SK-N-SH treated with all-trans-retinoic acid at 6 μM for 48 hours (cell line): Measurements from ENCODE around the gene SLC25A11.

Experiments used
- ATAC-seq: fragments of 200-7000 bp; cut with Tn5 transposase; 3 replicates; pipeline ENCODE4 v1.9.1; 2020; ENCODE audit warnings: mild to moderate bottlenecking, moderate library complexity
- ARNTL ChIP-seq: fragments of 450-650 bp; formaldehyde crosslinking; IDR thresholded peaks from 2 replicates; pipeline ENCODE4 v1.5.0; 2020; ENCODE audit warnings: low read depth, mild to moderate bottlenecking, moderate library complexity, borderline replicate concordance
- BACH2 ChIP-seq: fragments of 250-450 bp; sonication (Bioruptor Pico); IDR thresholded peaks from 2 replicates; pipeline ENCODE4 v1.9.0; 2021; ENCODE audit warnings: mild to moderate bottlenecking, borderline replicate concordance
- CSDC2 ChIP-seq: fragments of 250-450 bp; sonication (Bioruptor Pico); IDR thresholded peaks from 2 replicates; pipeline ENCODE4 v1.5.0; 2020; ENCODE audit warnings: mild to moderate bottlenecking, moderate library complexity
- GLIS3 ChIP-seq: fragments of 250-450 bp; sonication (Bioruptor Pico); IDR thresholded peaks from 2 replicates; pipeline ENCODE4 v1.5.0; 2020; ENCODE audit warnings: mild to moderate bottlenecking, moderate library complexity
- ISL1 ChIP-seq: fragments of 250-450 bp; sonication (Bioruptor Pico); IDR thresholded peaks from 2 replicates; pipeline ENCODE4 v2.1.2; 2022; ENCODE audit warnings: mild to moderate bottlenecking, moderate library complexity
- PPARA ChIP-seq: fragments of 250-450 bp; sonication (Bioruptor Pico); IDR thresholded peaks from 2 replicates; pipeline ENCODE4 v1.5.0; 2020; ENCODE audit warnings: mild to moderate bottlenecking, borderline replicate concordance
- RARB ChIP-seq: fragments of 250-450 bp; sonication (Bioruptor Pico); IDR thresholded peaks from 2 replicates; pipeline ENCODE4 v1.8.0; 2021; ENCODE audit warnings: mild to moderate bottlenecking, moderate library complexity
- SNAI2 ChIP-seq: fragments of 250-450 bp; sonication (Bioruptor Pico); IDR thresholded peaks from 2 replicates; pipeline ENCODE4 v1.5.0; 2020; ENCODE audit warnings: mild to moderate bottlenecking, moderate library complexity
- TCF4 ChIP-seq: fragments of 250-450 bp; sonication (Bioruptor Pico); IDR thresholded peaks from 2 replicates; pipeline ENCODE4 v1.8.0; 2021; ENCODE audit warnings: mild to moderate bottlenecking, moderate library complexity, borderline replicate concordance
- TOX ChIP-seq: fragments of 250-450 bp; sonication (Bioruptor Pico); IDR thresholded peaks from 2 replicates; pipeline ENCODE4 v1.8.0; 2021; ENCODE audit warnings: mild to moderate bottlenecking, moderate library complexity, borderline replicate concordance
- ZC3H10 ChIP-seq: fragments of 250-450 bp; sonication (Bioruptor Pico); IDR thresholded peaks from 2 replicates; pipeline ENCODE4 v1.5.1; 2021; ENCODE audit warnings: mild to moderate bottlenecking, moderate library complexity
- ZFP3 ChIP-seq: fragments of 250-450 bp; sonication (Bioruptor Pico); IDR thresholded peaks from 2 replicates; pipeline ENCODE4 v1.5.0; 2020; ENCODE audit warnings: mild to moderate bottlenecking, moderate library complexity
- ZFP30 ChIP-seq: fragments of 450-650 bp; formaldehyde crosslinking; IDR thresholded peaks from 2 replicates; pipeline ENCODE4 v1.5.0; 2022; ENCODE audit warnings: mild to moderate bottlenecking, moderate library complexity
- ZNF565 ChIP-seq: fragments of 450-650 bp; formaldehyde crosslinking; conservative IDR thresholded peaks from 2 replicates; pipeline ENCODE4 v1.5.0; 2020; ENCODE audit warnings: low read depth, mild to moderate bottlenecking, moderate library complexity
- ZNF8 ChIP-seq: fragments of 450-650 bp; formaldehyde crosslinking; IDR thresholded peaks from 2 replicates; pipeline ENCODE4 v1.5.0; 2020; ENCODE audit warnings: mild to moderate bottlenecking, moderate library complexity
- TF ChIP-seq, protein P1 (sequence below): fragments of 250-450 bp; sonication (Bioruptor Pico); IDR thresholded peaks from 2 replicates; pipeline ENCODE4 v1.8.0; 2021; ENCODE audit warnings: low read depth, mild to moderate bottlenecking, moderate library complexity, borderline replicate concordance
- TF ChIP-seq, protein P2 (sequence below): fragments of 250-450 bp; sonication (Bioruptor Pico); IDR thresholded peaks from 2 replicates; pipeline ENCODE4 v1.5.1; 2020; ENCODE audit warnings: low read depth, mild to moderate bottlenecking, moderate library complexity
- TF ChIP-seq, protein P3 (sequence below): fragments of 250-450 bp; sonication (Bioruptor Pico); IDR thresholded peaks from 2 replicates; pipeline ENCODE4 v1.8.0; 2020; ENCODE audit warnings: mild to moderate bottlenecking, moderate library complexity, borderline replicate concordance

SLC25A11 gene

DNA sequence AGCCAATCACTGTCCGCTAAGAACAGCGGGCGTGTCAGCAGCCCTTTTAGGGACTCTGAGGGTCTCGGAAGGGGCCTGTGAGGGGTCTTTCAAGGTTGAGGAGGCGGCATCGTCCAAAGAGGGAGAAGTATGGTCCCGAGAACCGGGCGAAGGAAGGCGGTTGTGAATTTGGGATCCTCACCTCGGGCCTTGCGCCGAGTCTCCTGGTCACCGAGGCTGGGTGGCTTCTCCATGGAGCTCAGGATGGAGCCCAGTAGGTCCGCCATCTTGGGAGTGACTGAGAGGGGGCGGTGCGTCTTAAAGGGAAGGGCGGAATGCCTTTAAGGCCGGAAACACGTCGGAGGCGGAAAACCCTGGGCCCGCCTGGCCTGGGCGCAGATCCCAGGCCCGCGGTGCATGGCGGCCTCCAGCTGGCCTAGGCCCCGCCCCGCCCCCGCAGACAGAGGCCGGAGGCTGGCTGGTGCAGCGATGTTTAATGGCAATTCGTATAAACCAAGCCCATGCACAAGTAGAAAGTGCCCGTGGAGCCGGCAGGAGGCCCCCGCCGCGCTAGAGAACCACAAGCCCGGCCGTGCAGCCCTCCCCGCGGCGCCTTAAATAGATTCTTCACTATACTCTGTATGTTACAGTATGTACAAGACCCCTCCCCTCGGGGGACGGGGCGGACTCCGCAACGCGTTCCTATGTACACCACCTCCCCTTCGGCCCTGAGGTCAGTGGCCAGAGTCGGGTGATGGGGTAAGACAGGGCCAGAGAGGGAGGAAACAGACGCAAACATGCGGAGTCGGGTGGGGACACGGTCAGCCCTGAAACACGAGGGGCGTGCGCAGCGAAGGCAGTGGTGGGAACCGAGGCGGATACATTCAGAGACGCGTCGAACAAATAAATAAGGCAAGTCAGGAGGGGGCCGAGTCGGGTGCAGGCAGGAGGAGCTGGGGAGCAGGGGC lies 28.0 kb upstream of the SLC25A11 start, which contains the start of gene SPAG7:
TSS of gene SPAG7 (minus strand) at position 279 of the 947 bp plus-strand sequence. CDS start at position 266, 13 bp downstream.
- no peak for TF ChIP-seq SNAI2 (CRISPR knock-in tag)
- TF ChIP-seq, protein P1, sequence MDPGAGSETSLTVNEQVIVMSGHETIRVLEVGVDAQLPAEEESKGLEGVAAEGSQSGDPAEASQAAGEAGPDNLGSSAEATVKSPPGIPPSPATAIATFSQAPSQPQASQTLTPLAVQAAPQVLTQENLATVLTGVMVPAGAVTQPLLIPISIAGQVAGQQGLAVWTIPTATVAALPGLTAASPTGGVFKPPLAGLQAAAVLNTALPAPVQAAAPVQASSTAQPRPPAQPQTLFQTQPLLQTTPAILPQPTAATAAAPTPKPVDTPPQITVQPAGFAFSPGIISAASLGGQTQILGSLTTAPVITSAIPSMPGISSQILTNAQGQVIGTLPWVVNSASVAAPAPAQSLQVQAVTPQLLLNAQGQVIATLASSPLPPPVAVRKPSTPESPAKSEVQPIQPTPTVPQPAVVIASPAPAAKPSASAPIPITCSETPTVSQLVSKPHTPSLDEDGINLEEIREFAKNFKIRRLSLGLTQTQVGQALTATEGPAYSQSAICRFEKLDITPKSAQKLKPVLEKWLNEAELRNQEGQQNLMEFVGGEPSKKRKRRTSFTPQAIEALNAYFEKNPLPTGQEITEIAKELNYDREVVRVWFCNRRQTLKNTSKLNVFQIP (CRISPR knock-in tag), result 0 out of 2 replicates have a peak, but pooled peaks have one; percentile 55
- no peak for TF ChIP-seq ZC3H10 (CRISPR knock-in tag)
- no peak for TF ChIP-seq ZFP3
- ATAC-seq, result peak; percentile 72

DNA sequence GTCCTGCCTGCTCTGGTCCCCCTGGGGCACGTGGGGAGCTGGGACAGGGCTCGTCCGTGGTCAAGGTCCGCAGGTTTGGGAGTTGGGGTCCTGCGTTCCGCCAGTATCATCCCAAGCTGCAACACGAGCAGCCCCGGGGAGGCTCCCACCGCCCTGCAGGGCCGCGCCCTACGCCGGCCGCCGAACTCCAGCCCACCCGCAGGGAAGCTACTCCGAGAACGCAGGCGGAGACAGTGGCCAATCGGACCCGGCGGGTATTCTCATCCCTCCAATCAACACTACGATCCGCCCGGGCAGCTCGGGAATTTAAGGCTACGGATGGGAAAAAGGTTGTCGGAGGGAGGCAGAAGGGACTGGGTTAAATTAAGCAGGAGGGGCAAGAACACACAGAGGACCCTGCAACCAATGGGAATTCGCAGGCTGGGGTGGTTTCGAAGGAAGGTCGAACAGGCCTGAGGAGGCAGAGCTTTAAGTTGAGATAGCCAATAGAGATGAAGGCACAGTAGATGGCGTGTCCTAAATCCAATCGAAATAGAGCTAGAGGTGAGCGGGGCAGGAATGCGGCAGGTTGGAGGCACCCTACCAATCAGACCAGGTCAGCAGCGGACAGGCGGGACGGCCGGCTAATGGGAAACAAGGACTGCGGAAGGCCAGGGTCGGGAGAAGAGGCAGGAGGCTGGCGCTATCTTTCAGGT lies 27.1 kb upstream of the SLC25A11 start:
- no peak for TF ChIP-seq SNAI2 (CRISPR knock-in tag)
- TF ChIP-seq ZFP3, result 0 out of 2 replicates have a peak, but pooled peaks have one; percentile 56
- peak; percentile 91 for ATAC-seq

DNA sequence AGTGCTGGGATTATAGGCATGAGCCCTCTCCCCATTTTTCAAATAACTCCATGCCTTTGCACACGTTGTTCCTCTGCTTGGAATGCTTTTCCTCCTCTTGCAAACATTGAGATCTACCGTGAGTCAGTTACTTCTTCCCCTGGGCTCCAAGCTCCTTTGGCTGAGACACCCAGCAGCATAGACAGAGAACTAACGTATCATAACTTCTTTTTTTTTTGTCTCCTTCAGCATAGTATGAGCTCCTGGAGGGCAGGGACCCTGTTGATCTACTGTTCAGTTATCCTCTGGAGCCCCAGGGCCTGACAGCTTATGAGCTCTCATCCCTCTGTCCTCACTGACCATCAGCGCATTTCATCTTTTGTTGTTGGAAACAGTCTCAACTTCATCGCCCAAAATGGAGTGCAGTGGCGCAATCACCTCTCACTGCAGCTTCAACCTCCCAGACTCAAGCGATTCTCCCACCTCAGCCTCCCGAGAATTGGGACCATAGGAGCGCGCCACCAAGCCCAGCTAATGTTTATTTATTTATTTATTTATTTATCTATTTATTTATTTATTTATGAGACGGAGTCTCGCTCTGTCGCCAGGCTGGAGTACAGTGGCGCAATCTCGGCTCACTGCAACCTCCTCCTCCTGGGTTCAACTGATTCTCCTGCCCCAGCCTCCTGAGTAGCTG lies 25.6 kb upstream of the SLC25A11 start:
- TF ChIP-seq ARNTL (CRISPR knock-in tag), result no peak
- no peak for TF ChIP-seq RARB (CRISPR knock-in tag)
- no peak for TF ChIP-seq GLIS3 (CRISPR knock-in tag)
- TF ChIP-seq ZFP30, result no peak
- TF ChIP-seq BACH2 (CRISPR knock-in tag), result no peak
- TF ChIP-seq ZNF8 (CRISPR knock-in tag), result no peak
- no peak for TF ChIP-seq TOX (CRISPR knock-in tag)
- TF ChIP-seq, protein P2, sequence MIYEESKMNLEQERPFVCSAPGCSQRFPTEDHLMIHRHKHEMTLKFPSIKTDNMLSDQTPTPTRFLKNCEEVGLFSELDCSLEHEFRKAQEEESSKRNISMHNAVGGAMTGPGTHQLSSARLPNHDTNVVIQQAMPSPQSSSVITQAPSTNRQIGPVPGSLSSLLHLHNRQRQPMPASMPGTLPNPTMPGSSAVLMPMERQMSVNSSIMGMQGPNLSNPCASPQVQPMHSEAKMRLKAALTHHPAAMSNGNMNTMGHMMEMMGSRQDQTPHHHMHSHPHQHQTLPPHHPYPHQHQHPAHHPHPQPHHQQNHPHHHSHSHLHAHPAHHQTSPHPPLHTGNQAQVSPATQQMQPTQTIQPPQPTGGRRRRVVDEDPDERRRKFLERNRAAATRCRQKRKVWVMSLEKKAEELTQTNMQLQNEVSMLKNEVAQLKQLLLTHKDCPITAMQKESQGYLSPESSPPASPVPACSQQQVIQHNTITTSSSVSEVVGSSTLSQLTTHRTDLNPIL, result no peak
- TF ChIP-seq CSDC2, result no peak
- TF ChIP-seq SNAI2 (CRISPR knock-in tag), result no peak
- no peak for ATAC-seq

DNA sequence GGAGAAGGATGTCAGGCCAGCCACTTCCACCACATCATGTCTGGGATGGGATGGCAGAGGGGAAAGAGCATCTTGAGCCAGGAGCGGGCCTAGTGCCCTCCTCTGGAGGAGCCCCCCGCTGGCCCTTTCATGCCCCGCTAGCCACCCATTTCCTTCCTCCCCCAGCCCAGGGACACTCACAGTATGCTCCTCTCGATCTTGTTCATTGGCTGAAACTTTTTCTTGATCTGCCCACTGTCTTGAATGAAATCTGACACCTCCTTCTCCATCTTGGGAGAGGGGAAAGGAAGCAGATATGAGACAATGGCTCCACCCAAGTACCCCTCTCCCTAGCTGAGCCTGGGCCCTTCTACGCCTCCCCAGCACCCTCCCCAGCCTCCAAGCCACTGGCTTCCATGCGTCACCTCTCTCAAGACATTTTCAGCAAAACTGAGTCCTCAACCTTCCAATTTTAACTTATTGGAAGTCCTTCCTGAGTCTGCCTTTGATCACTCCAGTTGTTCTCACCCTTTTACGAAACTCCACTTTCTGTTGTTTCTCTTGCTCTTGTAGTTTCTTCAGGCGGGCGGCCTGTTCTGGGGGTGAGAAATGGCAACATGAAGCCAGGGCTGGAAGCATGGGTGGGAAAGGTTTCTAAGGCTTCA lies 20.6 kb upstream of the SLC25A11 start:
- TF ChIP-seq BACH2 (CRISPR knock-in tag) (no peak), ZNF565 (CRISPR knock-in tag) (no peak), ISL1 (CRISPR knock-in tag) (no peak), CSDC2 (no peak), RARB (CRISPR knock-in tag) (no peak), GLIS3 (CRISPR knock-in tag) (no peak), ARNTL (CRISPR knock-in tag) (no peak), TCF4 (CRISPR knock-in tag) (no peak), PPARA (no peak)
- TF ChIP-seq, protein P3, sequence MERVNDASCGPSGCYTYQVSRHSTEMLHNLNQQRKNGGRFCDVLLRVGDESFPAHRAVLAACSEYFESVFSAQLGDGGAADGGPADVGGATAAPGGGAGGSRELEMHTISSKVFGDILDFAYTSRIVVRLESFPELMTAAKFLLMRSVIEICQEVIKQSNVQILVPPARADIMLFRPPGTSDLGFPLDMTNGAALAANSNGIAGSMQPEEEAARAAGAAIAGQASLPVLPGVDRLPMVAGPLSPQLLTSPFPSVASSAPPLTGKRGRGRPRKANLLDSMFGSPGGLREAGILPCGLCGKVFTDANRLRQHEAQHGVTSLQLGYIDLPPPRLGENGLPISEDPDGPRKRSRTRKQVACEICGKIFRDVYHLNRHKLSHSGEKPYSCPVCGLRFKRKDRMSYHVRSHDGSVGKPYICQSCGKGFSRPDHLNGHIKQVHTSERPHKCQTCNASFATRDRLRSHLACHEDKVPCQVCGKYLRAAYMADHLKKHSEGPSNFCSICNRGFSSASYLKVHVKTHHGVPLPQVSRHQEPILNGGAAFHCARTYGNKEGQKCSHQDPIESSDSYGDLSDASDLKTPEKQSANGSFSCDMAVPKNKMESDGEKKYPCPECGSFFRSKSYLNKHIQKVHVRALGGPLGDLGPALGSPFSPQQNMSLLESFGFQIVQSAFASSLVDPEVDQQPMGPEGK, result no peak
- TF ChIP-seq, protein P1 (CRISPR knock-in tag), result no peak
- ATAC-seq, result no peak
